Ascending aorta (tissue), 2 donors: ENCODE results near the gene POLR1E. TPM values are rescaled to one million over a fixed set of nuclear protein-coding genes. Genes with fewer than 3 reads are reported as not detected.

Experiments used
- DNase-seq, 2 donors: peaks; one replicate each; pipeline ENCODE4 v3.0.0-alpha.2; 2019; ENCODE audit warnings: low spot score in 2 of 2
- H3K27ac ChIP-seq, 2 donors: fragments of 200-600 bp; sonication (generic); one replicate each; pipeline ENCODE4 v1.5.1; 2016 to 2017; ENCODE audit warnings: mild to moderate bottlenecking in 1 of 2
- H3K27me3 ChIP-seq: fragments of 200-600 bp; sonication (generic); one replicate; pipeline ENCODE4 v1.5.1; 2017
- H3K36me3 ChIP-seq, 2 donors: fragments of 200-600 bp; sonication (generic); one replicate each; pipeline ENCODE4 v1.5.1; 2016
- H3K4me1 ChIP-seq, 2 donors: fragments of 200-600 bp; sonication (generic); one replicate each; pipeline ENCODE4 v1.5.1; 2016 to 2017; ENCODE audit warnings: mild to moderate bottlenecking in 1 of 2
- H3K4me3 ChIP-seq, 2 donors: fragments of 200-600 bp; sonication (generic); one replicate each; pipeline ENCODE4 v1.5.1; 2016 to 2017; ENCODE audit warnings: mild to moderate bottlenecking in 1 of 2
- H3K9me3 ChIP-seq, 2 donors: fragments of 200-600 bp; sonication (generic); one replicate each; pipeline ENCODE4 v1.5.1; 2016
- intact Hi-C: fragments of 100-400 bp; cut with DNase I; formaldehyde crosslinking; loops from one replicate; pipeline ENCODE4 v1.15.1; 2023
- total RNA-seq: library from RNA; depleted of rRNA; stranded (reverse); fragments of >200 nt; gene quantifications from one replicate; pipeline ENCODE4 v1.1.0, GENCODE V29; 2016
- TF ChIP-seq, protein P1 (sequence below), 3 experiments: fragments of 200-600 bp in 2 of 3; fragments of 450-650 bp in 1 of 3; sonication (generic) in 2 of 3; IDR thresholded peaks; one replicate each; pipeline ENCODE4 v1.5.1; 2016 to 2019; ENCODE audit warnings: antibody characterized with exemption in 3 of 3, mild to moderate bottlenecking in 1 of 3, moderate library complexity in 1 of 3

POLR1E gene
- total RNA-seq, 1 donor from 2014 or later, result 18.0 TPM

- H3K4me3 ChIP-seq, result no peak overlapping the region
- no peaks in the 10 kb centered on the region for H3K9me3 ChIP-seq
- H3K36me3 ChIP-seq, result peaks cover 13 to 48% of the 10 kb centered on the region in 2 donors
- no peak overlapping the region for H3K27ac ChIP-seq
- H3K4me1 ChIP-seq, result no peaks in the 10 kb centered on the region
- no peak for DNase-seq
- intact Hi-C loops, result no loop called here
- TF ChIP-seq, protein P1, sequence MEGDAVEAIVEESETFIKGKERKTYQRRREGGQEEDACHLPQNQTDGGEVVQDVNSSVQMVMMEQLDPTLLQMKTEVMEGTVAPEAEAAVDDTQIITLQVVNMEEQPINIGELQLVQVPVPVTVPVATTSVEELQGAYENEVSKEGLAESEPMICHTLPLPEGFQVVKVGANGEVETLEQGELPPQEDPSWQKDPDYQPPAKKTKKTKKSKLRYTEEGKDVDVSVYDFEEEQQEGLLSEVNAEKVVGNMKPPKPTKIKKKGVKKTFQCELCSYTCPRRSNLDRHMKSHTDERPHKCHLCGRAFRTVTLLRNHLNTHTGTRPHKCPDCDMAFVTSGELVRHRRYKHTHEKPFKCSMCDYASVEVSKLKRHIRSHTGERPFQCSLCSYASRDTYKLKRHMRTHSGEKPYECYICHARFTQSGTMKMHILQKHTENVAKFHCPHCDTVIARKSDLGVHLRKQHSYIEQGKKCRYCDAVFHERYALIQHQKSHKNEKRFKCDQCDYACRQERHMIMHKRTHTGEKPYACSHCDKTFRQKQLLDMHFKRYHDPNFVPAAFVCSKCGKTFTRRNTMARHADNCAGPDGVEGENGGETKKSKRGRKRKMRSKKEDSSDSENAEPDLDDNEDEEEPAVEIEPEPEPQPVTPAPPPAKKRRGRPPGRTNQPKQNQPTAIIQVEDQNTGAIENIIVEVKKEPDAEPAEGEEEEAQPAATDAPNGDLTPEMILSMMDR (IDR thresholded peaks at IDR 0.05), result no peak
- H3K27me3 ChIP-seq, result no peaks in the 10 kb centered on the region
Measured at GRCh38 chr9:37520641-37521040, 34.9 kb downstream of the POLR1E start.

GRCh38 chr9:37521111-37521510, 35.4 kb downstream of the POLR1E start:
- Histone ChIP-seq H3K4me3 (no peak overlapping the region), H3K36me3 (peaks cover 13 to 48% of the 10 kb centered on the region in 2 donors), H3K4me1 (no peaks in the 10 kb centered on the region), H3K27ac (no peak overlapping the region), H3K27me3 (no peaks in the 10 kb centered on the region), H3K9me3 (no peaks in the 10 kb centered on the region)
- intact Hi-C loops, result no loop called here
- TF ChIP-seq, protein P1 (IDR thresholded peaks at IDR 0.05), result no peak
- no peak for DNase-seq

DNA sequence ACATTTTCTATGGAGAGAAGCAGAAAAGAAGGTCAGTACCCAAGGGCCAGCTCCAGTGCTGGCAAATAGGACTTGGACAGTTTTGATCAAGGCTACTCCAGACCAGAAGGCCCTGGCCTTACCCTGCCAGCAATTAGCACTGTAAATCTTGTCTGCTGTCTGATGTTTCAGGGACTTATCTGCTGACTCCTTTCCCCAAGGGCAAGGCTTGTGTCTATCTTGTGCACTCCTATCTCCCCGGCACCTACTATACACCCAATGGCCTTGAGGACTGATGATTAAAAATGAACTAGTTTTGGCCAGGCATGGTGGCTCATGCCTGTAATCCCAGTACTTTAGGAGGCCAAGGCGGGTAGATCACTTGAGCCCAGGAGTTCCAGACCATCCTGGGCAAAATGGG, 37.2 kb downstream of the POLR1E start:
- no peaks in the 10 kb centered on the region for H3K27me3 ChIP-seq
- H3K4me1 ChIP-seq, result no peaks in the 10 kb centered on the region
- H3K4me3 ChIP-seq, result no peak overlapping the region
- H3K36me3 ChIP-seq, result peaks cover 13 to 56% of the 10 kb centered on the region in 2 donors
- DNase-seq, result no peak
- TF ChIP-seq, protein P1 (IDR thresholded peaks at IDR 0.05), result no peak
- no peaks in the 10 kb centered on the region for H3K9me3 ChIP-seq
- H3K27ac ChIP-seq, result no peak overlapping the region
- intact Hi-C loops, result no loop called here

GRCh38 chr9:37523916-37524315, 38.2 kb downstream of the POLR1E start:
- Histone ChIP-seq H3K27me3 (no peaks in the 10 kb centered on the region), H3K9me3 (no peaks in the 10 kb centered on the region), H3K4me1 (no peaks in the 10 kb centered on the region), H3K4me3 (no peak overlapping the region), H3K36me3 (peaks cover 17 to 65% of the 10 kb centered on the region in 2 donors), H3K27ac (no peak overlapping the region)
- intact Hi-C loops, result no loop called here
- TF ChIP-seq, protein P1 (IDR thresholded peaks at IDR 0.05), result no peak
- DNase-seq, result no peak

DNA sequence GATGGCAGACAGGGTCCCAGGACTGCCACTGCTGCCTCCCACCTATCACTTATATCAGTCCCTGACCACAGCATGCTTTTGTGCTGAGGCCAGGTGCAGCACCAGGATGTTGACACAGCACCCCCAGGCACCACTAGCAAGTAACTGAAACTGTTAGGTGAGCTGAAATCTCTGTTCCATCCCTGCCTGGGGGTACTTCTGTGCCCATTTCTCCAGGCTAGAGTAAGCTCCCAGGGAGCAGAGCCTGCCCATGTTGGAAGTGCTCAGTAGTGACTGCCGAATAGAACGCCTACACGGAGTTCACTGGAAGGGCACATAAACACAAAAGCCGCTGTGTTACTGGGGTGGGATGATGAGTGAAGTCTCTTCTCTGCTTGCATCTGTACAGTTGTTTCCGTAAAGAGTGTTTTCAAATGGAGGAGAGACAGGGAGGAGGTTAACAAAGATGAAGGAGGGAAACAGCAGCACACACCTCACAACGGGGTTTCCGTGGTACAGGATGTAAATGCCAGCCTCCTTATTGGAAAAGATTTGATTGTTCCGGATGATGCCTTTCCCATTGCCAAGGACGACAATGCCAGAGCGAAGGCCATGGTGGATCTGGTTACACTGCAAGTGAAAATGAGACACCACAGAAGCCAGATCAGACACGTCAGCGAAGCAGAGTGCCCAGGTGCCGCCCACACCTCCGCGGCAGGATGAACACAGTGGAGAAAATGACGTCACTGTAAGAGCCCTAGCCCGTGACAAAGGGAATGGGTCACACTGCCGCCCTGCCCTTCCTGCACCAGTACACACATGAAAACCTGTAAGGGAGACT, 43.1 kb downstream of the POLR1E start:
- TF ChIP-seq, protein P1 (IDR thresholded peaks at IDR 0.05), result no peak
- no peak for DNase-seq
- Histone ChIP-seq H3K27me3 (no peaks in the 10 kb centered on the region), H3K36me3 (peaks cover 7 to 55% of the 10 kb centered on the region in 2 donors), H3K4me3 (no peak overlapping the region), H3K4me1 (no peaks in the 10 kb centered on the region), H3K9me3 (no peaks in the 10 kb centered on the region), H3K27ac (no peak overlapping the region)
- intact Hi-C loops, result no loop called here
